HG03558 (cell line): ENCODE data around the gene IL20.
"Not testable (repeated sequence)": the region's sequence is repeated elsewhere in the genome, so short reads cannot be mapped to it uniquely, and the experiment has no call there.

Experiments used
- ATAC-seq: cut with Tn5 transposase; IDR thresholded peaks from one replicate; pipeline ENCODE4 v1.9.1; 2021; ENCODE audit warnings: moderate number of reproducible peaks; ENCODE audit not compliant: unreplicated experiment; ENCODE audit errors: extremely low read depth

Gene IL20

GRCh38 chr1:206841609-206842323, 23.7 kb upstream of the IL20 start:
- no peak for ATAC-seq

DNA sequence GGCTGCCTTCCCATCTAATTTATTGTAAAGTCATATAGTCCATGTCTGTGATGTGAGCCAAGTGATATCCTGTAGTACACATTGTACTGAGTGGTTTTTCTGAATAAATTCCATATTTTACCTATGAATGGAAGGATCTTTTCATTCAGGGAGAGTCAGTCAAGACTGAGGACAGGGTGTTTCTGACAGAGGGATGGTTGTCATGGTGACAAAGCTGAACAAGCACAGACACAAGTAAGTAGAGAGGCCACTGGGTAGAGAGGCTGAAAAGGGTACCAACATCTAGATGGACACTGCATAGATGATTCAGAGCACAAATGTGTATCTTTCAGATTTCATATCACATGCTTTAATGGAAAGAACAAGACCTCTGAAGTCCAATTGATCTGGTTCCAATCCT, 22.6 kb upstream of the IL20 start:
- no peak for ATAC-seq

DNA sequence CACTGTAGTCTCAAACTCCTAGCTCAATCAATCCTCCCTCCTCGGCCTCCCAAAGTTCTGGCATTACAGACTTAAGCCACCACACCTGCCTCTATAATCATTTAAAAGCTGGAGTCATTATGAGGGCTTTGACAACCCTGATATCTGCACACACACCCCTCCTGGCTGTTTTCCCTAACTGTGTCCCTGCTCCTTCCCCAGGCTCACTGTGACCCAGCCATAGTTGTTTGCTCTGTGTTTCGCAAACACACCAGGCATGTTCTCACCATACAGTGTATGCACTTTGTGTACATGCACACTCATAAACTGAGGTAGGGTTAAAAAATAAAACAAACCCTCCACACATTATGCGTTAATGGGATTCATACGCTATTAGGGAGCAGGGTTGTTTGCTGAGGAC, 21.8 kb upstream of the IL20 start:
- ATAC-seq = no peak

DNA sequence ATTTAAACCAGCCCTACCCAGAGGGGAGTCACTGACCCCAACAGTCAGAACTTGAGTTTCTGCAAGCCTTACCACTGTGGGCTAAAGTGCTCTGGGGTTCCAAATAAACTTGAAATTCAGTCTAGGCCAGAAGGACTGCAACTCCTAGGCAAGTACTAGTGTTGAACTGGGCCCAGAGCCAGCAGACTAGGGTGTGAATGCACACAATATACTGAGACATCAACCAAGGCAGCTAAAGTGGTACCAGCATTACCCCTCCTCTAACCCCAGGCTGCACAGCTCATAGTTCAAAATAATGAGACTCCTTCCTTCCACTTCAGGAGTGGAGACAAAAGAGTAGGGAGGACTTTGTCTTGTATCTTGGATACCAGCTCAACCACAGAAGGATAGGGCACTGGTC, 18.9 kb upstream of the IL20 start:
- ATAC-seq = no peak

GRCh38 chr1:206847337-206847834, 18.0 kb upstream of the IL20 start:
- no peak for ATAC-seq

DNA sequence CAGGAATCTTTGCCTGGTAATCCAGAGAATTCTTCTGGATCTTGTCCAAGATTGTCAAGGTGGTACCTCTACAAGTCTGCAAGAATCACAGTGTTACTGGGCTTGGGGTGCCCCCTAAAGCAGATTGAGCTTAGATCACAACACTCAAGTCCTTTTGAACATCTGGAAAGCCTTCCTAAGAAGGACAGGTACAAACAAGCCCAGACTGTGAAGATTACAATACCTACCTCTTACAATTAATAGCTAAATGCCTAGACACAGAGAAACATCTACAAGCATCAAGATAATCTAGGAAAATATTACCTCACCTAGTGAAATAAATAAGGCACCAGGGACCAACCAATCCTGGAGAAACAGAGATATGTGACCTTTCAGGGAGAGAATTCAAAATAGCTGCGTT, 17.5 kb upstream of the IL20 start:
- no peak for ATAC-seq

DNA sequence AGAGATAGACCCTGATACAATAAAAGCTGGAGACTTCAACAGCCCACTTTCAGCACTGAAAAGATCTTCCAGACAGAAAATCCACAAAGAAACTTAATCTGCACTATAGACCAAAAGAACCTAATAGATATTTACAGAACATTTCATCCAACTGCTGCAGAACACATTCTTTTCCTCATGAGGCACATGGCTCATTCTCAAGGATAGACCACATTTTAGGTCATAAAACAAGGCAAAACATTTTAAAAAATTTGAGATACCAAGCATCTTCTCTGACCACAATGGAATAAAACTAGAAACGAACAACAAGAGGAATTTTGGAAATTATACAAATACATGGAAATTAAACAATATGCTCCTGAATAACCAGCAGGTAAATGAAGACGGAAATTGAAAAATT, 15.0 kb upstream of the IL20 start:
- ATAC-seq = no peak

- ATAC-seq = no peak
Observed at GRCh38 chr1:206851341-206852010, 13.9 kb upstream of the IL20 start.

- ATAC-seq = not testable (repeated sequence)
Observed at GRCh38 chr1:206852662-206853061, 12.8 kb upstream of the IL20 start.

GRCh38 chr1:206853696-206854095, 11.7 kb upstream of the IL20 start:
- not testable (repeated sequence) for ATAC-seq

- ATAC-seq = no peak
Observed at GRCh38 chr1:206854401-206855129, 10.9 kb upstream of the IL20 start.

DNA sequence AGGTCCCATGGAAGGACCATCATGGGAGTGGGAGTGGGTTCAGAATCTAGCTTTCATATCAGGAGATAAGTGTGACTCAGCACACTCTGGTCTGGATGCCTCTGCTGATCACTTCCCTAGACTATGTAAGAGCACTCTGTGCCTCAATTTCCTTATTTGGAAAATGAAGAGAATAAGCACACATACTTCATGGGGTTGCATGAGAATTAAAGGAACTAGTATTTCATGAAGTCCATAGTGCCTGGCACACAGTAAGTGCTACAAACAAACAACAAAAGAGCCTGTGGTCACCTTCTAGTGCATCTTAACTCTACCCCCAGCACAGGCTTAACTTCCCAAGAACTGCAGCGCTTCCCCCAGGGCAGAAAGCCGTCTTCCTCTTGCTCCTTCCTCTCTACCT, 9.6 kb upstream of the IL20 start:
- ATAC-seq = no peak

- ATAC-seq = no peak
Observed at GRCh38 chr1:206856674-206857464, 8.6 kb upstream of the IL20 start.

DNA sequence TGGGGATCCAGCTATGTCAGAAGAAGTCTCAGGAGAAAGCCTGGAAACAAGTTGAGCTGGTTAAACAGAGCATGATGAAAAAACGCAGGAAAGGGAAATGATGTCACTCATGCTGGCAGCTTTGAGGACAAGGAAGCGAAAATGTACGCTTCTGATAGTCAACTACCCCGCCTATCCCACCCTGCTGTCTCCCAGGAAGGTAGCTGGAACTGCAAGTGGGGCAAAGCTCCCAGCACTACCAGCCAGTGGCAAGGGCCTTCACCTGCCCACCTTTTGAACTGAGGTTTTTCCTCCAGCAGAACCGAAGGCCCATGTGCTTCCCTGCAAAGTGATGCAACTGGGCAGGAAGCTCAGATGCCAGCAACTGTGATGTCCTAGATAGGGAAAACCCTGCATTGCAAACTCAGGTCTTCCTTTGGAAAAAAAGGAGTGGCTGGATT, 6.3 kb upstream of the IL20 start:
- ATAC-seq = no peak

GRCh38 chr1:206860165-206860564, 5.3 kb upstream of the IL20 start:
- ATAC-seq = no peak

GRCh38 chr1:206863266-206863665, 2.2 kb upstream of the IL20 start:
- no peak for ATAC-seq

GRCh38 chr1:206866062-206866461, 639 bp downstream of the IL20 start:
- ATAC-seq = no peak

DNA sequence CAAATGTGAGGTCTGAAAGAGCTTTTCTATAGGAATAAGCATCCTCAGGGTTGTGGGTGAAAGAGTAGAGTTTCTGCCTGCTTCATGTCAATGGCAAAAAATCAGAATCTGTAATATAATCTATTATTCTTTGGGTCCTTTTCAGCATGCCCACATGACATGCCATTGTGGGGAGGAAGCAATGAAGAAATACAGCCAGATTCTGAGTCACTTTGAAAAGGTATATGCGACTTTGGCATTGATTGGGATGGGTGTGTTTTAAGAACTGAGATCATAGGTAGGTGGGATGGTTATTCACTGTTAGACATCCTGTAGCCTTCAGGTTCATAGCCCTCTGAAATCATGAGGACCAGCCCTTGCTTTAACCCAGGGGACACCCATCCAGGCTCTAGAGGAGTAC, 1.8 kb downstream of the IL20 start:
- ATAC-seq = no peak

- ATAC-seq = no peak
Observed at GRCh38 chr1:206867716-206868115, 2.3 kb downstream of the IL20 start.

- ATAC-seq = no peak
Observed at GRCh38 chr1:206868264-206868663, 2.8 kb downstream of the IL20 start.
